ENCODE results near the gene PALD1.

GRCh38 chr10:70604106-70604505 lies 125.5 kb downstream of the PALD1 start:
- TF ChIP-seq CTCF (IDR thresholded peaks at IDR 0.05; ENCODE audit: insufficient read depth, low read depth, low read length) (no peak), EZH2 (IDR thresholded peaks at IDR 0.05; ENCODE audit: insufficient read depth, low read length) (no peak)
